Measurements from ENCODE around the gene GLP1R.

DNA sequence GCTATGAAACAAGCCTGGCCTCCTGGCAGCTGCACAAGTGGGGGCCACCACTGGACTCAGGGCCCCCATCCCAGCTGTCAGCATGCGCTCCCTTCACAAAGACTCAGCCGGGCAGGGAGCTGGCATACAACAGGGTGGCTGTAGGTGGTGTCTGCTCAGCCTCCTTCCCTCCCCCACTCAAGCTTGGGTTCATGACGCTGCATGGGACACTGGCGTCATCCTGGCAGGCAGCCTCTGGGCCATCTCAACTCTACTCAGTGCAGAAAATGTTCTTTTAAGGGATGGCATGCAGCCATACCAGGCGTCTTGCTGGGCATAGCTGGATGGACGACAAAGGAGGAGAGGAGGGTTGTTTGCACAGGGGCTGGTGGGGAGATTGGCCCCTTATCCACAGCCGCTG, 35.9 kb downstream of the GLP1R start:
- no peak for TF ChIP-seq POLR2A (IDR thresholded peaks at IDR 0.05)
- TF ChIP-seq, protein P1, sequence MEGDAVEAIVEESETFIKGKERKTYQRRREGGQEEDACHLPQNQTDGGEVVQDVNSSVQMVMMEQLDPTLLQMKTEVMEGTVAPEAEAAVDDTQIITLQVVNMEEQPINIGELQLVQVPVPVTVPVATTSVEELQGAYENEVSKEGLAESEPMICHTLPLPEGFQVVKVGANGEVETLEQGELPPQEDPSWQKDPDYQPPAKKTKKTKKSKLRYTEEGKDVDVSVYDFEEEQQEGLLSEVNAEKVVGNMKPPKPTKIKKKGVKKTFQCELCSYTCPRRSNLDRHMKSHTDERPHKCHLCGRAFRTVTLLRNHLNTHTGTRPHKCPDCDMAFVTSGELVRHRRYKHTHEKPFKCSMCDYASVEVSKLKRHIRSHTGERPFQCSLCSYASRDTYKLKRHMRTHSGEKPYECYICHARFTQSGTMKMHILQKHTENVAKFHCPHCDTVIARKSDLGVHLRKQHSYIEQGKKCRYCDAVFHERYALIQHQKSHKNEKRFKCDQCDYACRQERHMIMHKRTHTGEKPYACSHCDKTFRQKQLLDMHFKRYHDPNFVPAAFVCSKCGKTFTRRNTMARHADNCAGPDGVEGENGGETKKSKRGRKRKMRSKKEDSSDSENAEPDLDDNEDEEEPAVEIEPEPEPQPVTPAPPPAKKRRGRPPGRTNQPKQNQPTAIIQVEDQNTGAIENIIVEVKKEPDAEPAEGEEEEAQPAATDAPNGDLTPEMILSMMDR (IDR thresholded peaks at IDR 0.05 in 4 of 5, conservative IDR thresholded peaks at IDR 0.05 in 1 of 5), result no peak

All from gastrocnemius medialis (tissue), 4 donors.